WTC11 (cell line): ENCODE data around the gene YBEY. TPM values are rescaled to one million over a fixed set of nuclear protein-coding genes. Genes with fewer than 3 reads are reported as not detected.

Experiments
- ATAC-seq: fragments of 200-7000 bp; cut with Tn5 transposase; 2 replicates; pipeline ENCODE4 v1.10.0; 2021; ENCODE audit warnings: mild to moderate bottlenecking, moderate library complexity
- CTCF ChIA-PET: fragments of 300-600 bp; sonication (Branson Sonifier 250); formaldehyde crosslinking; loops from one replicate; lab custom pipeline; 2021; ENCODE audit warnings: antibody characterized with exemption; lab: Charles Lee
- POLR2A ChIA-PET: fragments of 350-600 bp; sonication (Branson Sonifier 250); formaldehyde crosslinking; loops from one replicate; lab custom pipeline; 2021; ENCODE audit warnings: antibody characterized with exemption; lab: Charles Lee
- DNase-seq: peaks from one replicate; pipeline ENCODE4 v3.0.0; 2021; ENCODE audit warnings: low spot score
- H3K27ac Mint-ChIP-seq: 2 replicates; pipeline ENCODE4 v1.8.0; 2021; ENCODE audit warnings: mixed read lengths
- H3K27me3 Mint-ChIP-seq: 2 replicates; pipeline ENCODE4 v1.8.0; 2021; ENCODE audit warnings: low read depth, mild to moderate bottlenecking, moderate library complexity, mixed read lengths
- H3K36me3 Mint-ChIP-seq: 2 replicates; pipeline ENCODE4 v1.8.0; 2021; ENCODE audit warnings: mixed read lengths
- H3K4me1 Mint-ChIP-seq: 2 replicates; pipeline ENCODE4 v1.8.0; 2022; ENCODE audit warnings: mixed read lengths
- H3K4me3 Mint-ChIP-seq: 2 replicates; pipeline ENCODE4 v1.8.0; 2021; ENCODE audit warnings: mild to moderate bottlenecking, moderate library complexity, mixed read lengths
- H3K9me3 Mint-ChIP-seq: 2 replicates; pipeline ENCODE4 v1.8.0; 2021; ENCODE audit warnings: mixed read lengths
- ATF1 ChIP-seq: sonication (generic); formaldehyde crosslinking; IDR thresholded peaks from 2 replicates; pipeline ENCODE4 v1.8.1; 2023; ENCODE audit warnings: mild to moderate bottlenecking, moderate library complexity, missing genetic modification reagents
- FOXK1 ChIP-seq: sonication (generic); formaldehyde crosslinking; IDR thresholded peaks from 2 replicates; pipeline ENCODE4 v1.8.0; 2022; ENCODE audit warnings: mild to moderate bottlenecking, moderate library complexity, missing genetic modification reagents
- GABPB1 ChIP-seq: sonication (generic); formaldehyde crosslinking; IDR thresholded peaks from 2 replicates; pipeline ENCODE4 v1.8.1; 2023; ENCODE audit warnings: mild to moderate bottlenecking, missing genetic modification reagents
- HMGA2 ChIP-seq: fragments of 250-450 bp; sonication (Bioruptor Pico); IDR thresholded peaks from 2 replicates; pipeline ENCODE4 v1.4.0; 2021; ENCODE audit warnings: mild to moderate bottlenecking, moderate library complexity
- IRF2 ChIP-seq: sonication (generic); formaldehyde crosslinking; IDR thresholded peaks from 2 replicates; pipeline ENCODE4 v1.8.0; 2022; ENCODE audit warnings: low read depth, missing genetic modification reagents, borderline replicate concordance
- KAT7 ChIP-seq: sonication (generic); formaldehyde crosslinking; IDR thresholded peaks from 2 replicates; pipeline ENCODE4 v1.8.1; 2023; ENCODE audit warnings: missing genetic modification reagents, mild to moderate bottlenecking, borderline replicate concordance
- MYBL2 ChIP-seq: sonication (generic); formaldehyde crosslinking; IDR thresholded peaks from 2 replicates; pipeline ENCODE4 v1.8.1; 2023; ENCODE audit warnings: mild to moderate bottlenecking, moderate library complexity, missing genetic modification reagents
- NFATC4 ChIP-seq: fragments of 250-450 bp; sonication (Bioruptor Pico); IDR thresholded peaks from 2 replicates; pipeline ENCODE4 v1.9.0; 2021; ENCODE audit warnings: mild to moderate bottlenecking
- NR1H2 ChIP-seq: sonication (generic); formaldehyde crosslinking; IDR thresholded peaks from 2 replicates; pipeline ENCODE4 v1.9.0; 2021; ENCODE audit warnings: mild to moderate bottlenecking, moderate library complexity, missing genetic modification reagents
- NR3C1 ChIP-seq: sonication (generic); formaldehyde crosslinking; conservative IDR thresholded peaks from 2 replicates; pipeline ENCODE4 v1.8.1; 2023; ENCODE audit warnings: low read depth, mild to moderate bottlenecking, missing genetic modification reagents
- RORB ChIP-seq: fragments of 250-450 bp; sonication (Bioruptor Pico); IDR thresholded peaks from 2 replicates; pipeline ENCODE4 v1.9.0; 2021; ENCODE audit warnings: mild to moderate bottlenecking
- SOX15 ChIP-seq: fragments of 250-450 bp; sonication (Bioruptor Pico); IDR thresholded peaks from 2 replicates; pipeline ENCODE4 v1.9.0; 2021; ENCODE audit warnings: mild to moderate bottlenecking
- TEAD1 ChIP-seq: sonication (generic); formaldehyde crosslinking; IDR thresholded peaks from 2 replicates; pipeline ENCODE4 v1.8.0; 2022; ENCODE audit warnings: mild to moderate bottlenecking, missing genetic modification reagents
- ZNF219 ChIP-seq: sonication (generic); formaldehyde crosslinking; IDR thresholded peaks from 2 replicates; pipeline ENCODE4 v1.8.0; 2023; ENCODE audit warnings: missing genetic modification reagents, mild to moderate bottlenecking, borderline replicate concordance
- ZNF423 ChIP-seq: fragments of 250-450 bp; sonication (Bioruptor Pico); IDR thresholded peaks from 2 replicates; pipeline ENCODE4 v2.1.2; 2022; ENCODE audit warnings: mild to moderate bottlenecking, moderate library complexity
- ZNF671 ChIP-seq: fragments of 250-450 bp; sonication (Bioruptor Pico); IDR thresholded peaks from 2 replicates; pipeline ENCODE4 v1.8.0; 2021; ENCODE audit warnings: mild to moderate bottlenecking
- total RNA-seq: library from RNA; stranded (reverse); gene quantifications from 3 replicates; pipeline ENCODE4 v1.2.3, GENCODE V29; 2021
- TF ChIP-seq, protein P1 (sequence below): sonication (generic); formaldehyde crosslinking; IDR thresholded peaks from 2 replicates; pipeline ENCODE4 v1.8.1; 2023; ENCODE audit warnings: mild to moderate bottlenecking, missing genetic modification reagents, moderate library complexity
- TF ChIP-seq, protein P2 (sequence below): sonication (generic); formaldehyde crosslinking; IDR thresholded peaks from 2 replicates; pipeline ENCODE4 v1.8.1; 2023; ENCODE audit warnings: mild to moderate bottlenecking, missing genetic modification reagents
- TF ChIP-seq, protein P3 (sequence below): sonication (generic); formaldehyde crosslinking; IDR thresholded peaks from 2 replicates; pipeline ENCODE4 v1.8.0; 2023; ENCODE audit warnings: mild to moderate bottlenecking, missing genetic modification reagents
- TF ChIP-seq, protein P4 (sequence below): sonication (generic); formaldehyde crosslinking; IDR thresholded peaks from 2 replicates; pipeline ENCODE4 v1.8.1; 2022; ENCODE audit warnings: missing genetic modification reagents, borderline replicate concordance
- TF ChIP-seq, protein P5 (sequence below): fragments of 250-450 bp; sonication (Bioruptor Pico); IDR thresholded peaks from 2 replicates; pipeline ENCODE4 v1.9.0; 2021; ENCODE audit warnings: moderate library complexity, mild to moderate bottlenecking, inconsistent platforms, borderline replicate concordance

The YBEY gene
- total RNA-seq, 1 experiment from 2014 or later, result 27.4 TPM

DNA sequence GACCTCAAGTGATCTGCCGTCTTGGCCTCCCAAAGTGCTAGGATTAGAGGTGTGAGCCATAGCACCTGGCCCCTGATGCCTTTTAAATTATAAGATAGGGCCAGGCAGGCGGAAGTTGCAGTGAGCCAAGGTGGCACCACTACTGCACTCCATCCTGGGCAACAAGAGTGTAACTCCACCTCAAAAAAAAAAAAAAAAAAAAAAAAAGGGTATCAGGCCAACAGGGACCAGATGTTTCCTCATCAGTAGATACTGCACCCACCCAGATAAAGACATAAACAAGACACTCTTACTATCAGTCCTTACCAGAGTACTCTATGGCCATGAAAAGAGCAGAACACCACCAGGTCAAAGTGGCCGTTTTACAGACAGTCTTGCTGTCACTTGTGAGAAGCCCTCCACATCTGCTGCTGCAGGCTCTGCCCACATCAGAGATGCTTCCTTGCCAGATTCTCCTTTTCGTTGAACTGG lies 34.2 kb downstream of the YBEY start:
- ATAC-seq (no peak), DNase-seq (no peak)
- TF ChIP-seq SOX15 (CRISPR knock-in tag), result no peak
- no peaks in the 10 kb centered on the region for H3K9me3 Mint-ChIP-seq
- H3K4me1 Mint-ChIP-seq, result peaks cover 35% of the 10 kb centered on the region
- peak overlapping the region; percentile 74 for H3K27ac Mint-ChIP-seq
- ChIA-PET CTCF (no interaction called here), POLR2A (no interaction called here)
- peaks cover 13% of the 10 kb centered on the region for H3K36me3 Mint-ChIP-seq
- H3K4me3 Mint-ChIP-seq, result peak overlapping the region; percentile 42
- no peaks in the 10 kb centered on the region for H3K27me3 Mint-ChIP-seq

DNA sequence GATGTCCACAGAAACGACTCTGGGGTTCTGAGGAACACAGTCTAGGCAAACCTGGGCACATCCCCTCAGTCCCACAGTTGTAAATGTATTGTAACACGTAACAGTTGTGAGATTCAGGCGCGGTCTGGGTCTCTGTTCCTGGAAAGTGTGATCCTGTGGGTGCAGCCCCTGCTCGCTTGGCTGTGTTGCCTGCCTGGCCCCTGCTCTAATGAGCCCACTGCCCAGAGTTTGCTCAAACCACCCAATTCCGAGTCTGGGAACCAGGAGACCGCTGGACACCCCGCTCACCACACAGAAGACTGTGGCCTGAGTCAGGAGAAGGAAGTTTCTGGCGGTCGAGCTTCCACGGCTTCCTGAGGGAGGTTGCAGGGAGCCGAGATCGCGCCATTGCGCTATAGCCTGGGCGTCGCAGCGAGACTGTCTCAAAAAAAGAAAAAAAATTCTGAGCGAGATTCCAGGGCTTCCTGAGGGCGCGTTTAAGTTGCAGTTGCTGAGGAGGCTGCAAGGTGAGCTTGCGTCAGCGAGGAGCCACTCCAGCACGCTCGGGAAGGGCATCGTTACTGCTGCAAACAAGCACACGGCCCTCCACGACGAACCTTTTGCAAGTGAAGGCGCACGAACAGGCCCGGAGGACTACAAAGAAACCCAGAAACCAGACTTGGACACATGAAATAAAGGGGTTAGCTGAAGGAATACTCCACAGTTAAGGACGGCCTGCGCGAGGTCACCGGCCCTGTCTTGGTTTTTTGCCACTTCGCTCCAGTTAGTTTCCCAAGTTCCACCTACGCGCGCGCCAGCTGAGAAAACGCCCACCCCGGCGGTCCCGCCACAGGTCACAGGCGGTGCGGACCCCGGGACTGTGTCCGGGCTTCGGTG lies 36.4 kb downstream of the YBEY start:
- no peak for DNase-seq
- Mint-ChIP-seq H3K36me3 (peaks cover 22% of the 10 kb centered on the region), H3K9me3 (no peaks in the 10 kb centered on the region), H3K4me3 (peak overlapping the region; percentile 96), H3K27me3 (no peaks in the 10 kb centered on the region), H3K27ac (peak overlapping the region; percentile 91; the same call in 1 of the 2 replicates), H3K4me1 (peaks cover 46% of the 10 kb centered on the region)
- ATAC-seq, result no peak
- ChIA-PET POLR2A (interaction anchor here (0.9 kb wide), 2 partner anchors 8 to 37 kb away, joined by 3 read pairs; partner anchors contain the start of gene MCM3AP), CTCF (interaction anchor here (1.0 to 1.6 kb wide), 2 partner anchors 10 to 25 kb away, joined by 4 read pairs; no protein-coding TSS in a partner anchor)
- no peak for TF ChIP-seq HMGA2 (CRISPR knock-in tag)
- no peak for TF ChIP-seq ZNF423 (CRISPR knock-in tag)
- TF ChIP-seq, protein P1, sequence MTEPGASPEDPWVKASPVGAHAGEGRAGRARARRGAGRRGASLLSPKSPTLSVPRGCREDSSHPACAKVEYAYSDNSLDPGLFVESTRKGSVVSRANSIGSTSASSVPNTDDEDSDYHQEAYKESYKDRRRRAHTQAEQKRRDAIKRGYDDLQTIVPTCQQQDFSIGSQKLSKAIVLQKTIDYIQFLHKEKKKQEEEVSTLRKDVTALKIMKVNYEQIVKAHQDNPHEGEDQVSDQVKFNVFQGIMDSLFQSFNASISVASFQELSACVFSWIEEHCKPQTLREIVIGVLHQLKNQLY (CRISPR knock-in tag), result no peak
- TF ChIP-seq GABPB1 (CRISPR knock-in tag), result 0 out of 2 replicates have a peak, but pooled peaks have one; percentile 61
- TF ChIP-seq TEAD1 (CRISPR knock-in tag), result 0 out of 2 replicates have a peak, but pooled peaks have one; percentile 14
- TF ChIP-seq IRF2 (CRISPR knock-in tag), result no peak
- TF ChIP-seq, protein P2, sequence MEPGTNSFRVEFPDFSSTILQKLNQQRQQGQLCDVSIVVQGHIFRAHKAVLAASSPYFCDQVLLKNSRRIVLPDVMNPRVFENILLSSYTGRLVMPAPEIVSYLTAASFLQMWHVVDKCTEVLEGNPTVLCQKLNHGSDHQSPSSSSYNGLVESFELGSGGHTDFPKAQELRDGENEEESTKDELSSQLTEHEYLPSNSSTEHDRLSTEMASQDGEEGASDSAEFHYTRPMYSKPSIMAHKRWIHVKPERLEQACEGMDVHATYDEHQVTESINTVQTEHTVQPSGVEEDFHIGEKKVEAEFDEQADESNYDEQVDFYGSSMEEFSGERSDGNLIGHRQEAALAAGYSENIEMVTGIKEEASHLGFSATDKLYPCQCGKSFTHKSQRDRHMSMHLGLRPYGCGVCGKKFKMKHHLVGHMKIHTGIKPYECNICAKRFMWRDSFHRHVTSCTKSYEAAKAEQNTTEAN (CRISPR knock-in tag), result no peak
- no peak for TF ChIP-seq RORB (CRISPR knock-in tag)
- no peak for TF ChIP-seq NR1H2 (CRISPR knock-in tag)
- no peak for TF ChIP-seq NFATC4
- no peak for TF ChIP-seq ZNF219 (CRISPR knock-in tag)
- TF ChIP-seq, protein P3, sequence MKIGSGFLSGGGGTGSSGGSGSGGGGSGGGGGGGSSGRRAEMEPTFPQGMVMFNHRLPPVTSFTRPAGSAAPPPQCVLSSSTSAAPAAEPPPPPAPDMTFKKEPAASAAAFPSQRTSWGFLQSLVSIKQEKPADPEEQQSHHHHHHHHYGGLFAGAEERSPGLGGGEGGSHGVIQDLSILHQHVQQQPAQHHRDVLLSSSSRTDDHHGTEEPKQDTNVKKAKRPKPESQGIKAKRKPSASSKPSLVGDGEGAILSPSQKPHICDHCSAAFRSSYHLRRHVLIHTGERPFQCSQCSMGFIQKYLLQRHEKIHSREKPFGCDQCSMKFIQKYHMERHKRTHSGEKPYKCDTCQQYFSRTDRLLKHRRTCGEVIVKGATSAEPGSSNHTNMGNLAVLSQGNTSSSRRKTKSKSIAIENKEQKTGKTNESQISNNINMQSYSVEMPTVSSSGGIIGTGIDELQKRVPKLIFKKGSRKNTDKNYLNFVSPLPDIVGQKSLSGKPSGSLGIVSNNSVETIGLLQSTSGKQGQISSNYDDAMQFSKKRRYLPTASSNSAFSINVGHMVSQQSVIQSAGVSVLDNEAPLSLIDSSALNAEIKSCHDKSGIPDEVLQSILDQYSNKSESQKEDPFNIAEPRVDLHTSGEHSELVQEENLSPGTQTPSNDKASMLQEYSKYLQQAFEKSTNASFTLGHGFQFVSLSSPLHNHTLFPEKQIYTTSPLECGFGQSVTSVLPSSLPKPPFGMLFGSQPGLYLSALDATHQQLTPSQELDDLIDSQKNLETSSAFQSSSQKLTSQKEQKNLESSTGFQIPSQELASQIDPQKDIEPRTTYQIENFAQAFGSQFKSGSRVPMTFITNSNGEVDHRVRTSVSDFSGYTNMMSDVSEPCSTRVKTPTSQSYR (CRISPR knock-in tag), result no peak
- no peak for TF ChIP-seq NR3C1 (CRISPR knock-in tag)

DNA sequence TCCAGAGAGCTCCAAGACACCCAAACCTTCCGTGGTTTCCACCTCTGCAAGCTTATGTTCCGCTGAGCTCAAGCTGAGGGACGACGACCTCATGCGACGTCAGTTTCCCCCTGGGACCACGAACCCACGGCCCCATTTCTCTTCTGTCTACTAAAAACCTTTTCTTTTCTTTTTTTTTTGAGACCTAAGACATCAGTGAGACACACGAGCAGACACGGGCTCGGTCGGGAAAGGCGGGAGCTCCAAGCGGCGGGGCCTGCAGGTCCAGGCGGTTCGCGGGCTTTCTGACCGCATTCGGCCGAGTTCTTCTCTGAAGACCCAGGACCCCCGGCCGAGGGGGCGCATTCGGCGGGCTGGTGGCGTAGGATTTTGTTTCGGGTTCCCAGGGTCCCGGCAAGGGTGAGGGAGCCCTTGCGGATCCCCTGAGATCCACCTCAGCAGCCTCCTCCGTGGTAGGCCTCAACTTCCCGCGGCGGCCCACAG lies 37.1 kb downstream of the YBEY start:
- DNase-seq (peak; percentile 29), ATAC-seq (no peak)
- Mint-ChIP-seq H3K9me3 (no peaks in the 10 kb centered on the region), H3K4me3 (peak overlapping the region; percentile 96), H3K4me1 (peaks cover 40% of the 10 kb centered on the region), H3K27ac (peak overlapping the region; percentile 91), H3K36me3 (peaks cover 26% of the 10 kb centered on the region), H3K27me3 (no peaks in the 10 kb centered on the region)
- CTCF ChIA-PET, result interaction anchor here (0.6 to 1.6 kb wide), 3 partner anchors 10 to 26 kb away, joined by 3 to 4 read pairs (median 4); no protein-coding TSS in a partner anchor
- POLR2A ChIA-PET, result interaction anchor here (0.9 kb wide), 1 partner anchor 38 kb away, joined by 3 read pairs; the partner anchor contains the start of gene MCM3AP
- TF ChIP-seq ATF1 (CRISPR knock-in tag) (no peak; the same call in 1 of the 2 replicates), ZNF219 (CRISPR knock-in tag) (no peak), KAT7 (CRISPR knock-in tag) (peak; percentile 66; the same call in 1 of the 2 replicates), FOXK1 (CRISPR knock-in tag) (no peak), MYBL2 (CRISPR knock-in tag) (no peak), IRF2 (CRISPR knock-in tag) (no peak), HMGA2 (CRISPR knock-in tag) (no peak), ZNF671 (CRISPR knock-in tag) (no peak), SOX15 (CRISPR knock-in tag) (no peak)
- TF ChIP-seq, protein P4, sequence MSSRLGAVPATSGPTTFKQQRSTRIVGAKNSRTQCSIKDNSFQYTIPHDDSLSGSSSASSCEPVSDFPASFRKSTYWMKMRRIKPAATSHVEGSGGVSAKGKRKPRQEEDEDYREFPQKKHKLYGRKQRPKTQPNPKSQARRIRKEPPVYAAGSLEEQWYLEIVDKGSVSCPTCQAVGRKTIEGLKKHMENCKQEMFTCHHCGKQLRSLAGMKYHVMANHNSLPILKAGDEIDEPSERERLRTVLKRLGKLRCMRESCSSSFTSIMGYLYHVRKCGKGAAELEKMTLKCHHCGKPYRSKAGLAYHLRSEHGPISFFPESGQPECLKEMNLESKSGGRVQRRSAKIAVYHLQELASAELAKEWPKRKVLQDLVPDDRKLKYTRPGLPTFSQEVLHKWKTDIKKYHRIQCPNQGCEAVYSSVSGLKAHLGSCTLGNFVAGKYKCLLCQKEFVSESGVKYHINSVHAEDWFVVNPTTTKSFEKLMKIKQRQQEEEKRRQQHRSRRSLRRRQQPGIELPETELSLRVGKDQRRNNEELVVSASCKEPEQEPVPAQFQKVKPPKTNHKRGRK, result no peak
- TF ChIP-seq, protein P5, sequence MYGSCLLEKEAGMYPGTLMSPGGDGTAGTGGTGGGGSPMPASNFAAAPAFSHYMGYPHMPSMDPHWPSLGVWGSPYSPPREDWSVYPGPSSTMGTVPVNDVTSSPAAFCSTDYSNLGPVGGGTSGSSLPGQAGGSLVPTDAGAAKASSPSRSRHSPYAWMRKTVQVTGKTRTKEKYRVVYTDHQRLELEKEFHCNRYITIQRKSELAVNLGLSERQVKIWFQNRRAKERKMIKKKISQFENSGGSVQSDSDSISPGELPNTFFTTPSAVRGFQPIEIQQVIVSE, result no peak
